Measurements from ENCODE around the gene ABCG5. TPM values are rescaled to one million over a fixed set of nuclear protein-coding genes. Genes with fewer than 3 reads are reported as not detected.

ABCG5 gene
- not detected for total RNA-seq

- Histone ChIP-seq H3K9ac (ENCODE audit: low read depth in 1 of 3, low read length in 3 of 3) (no peak within 1 kb of the TSS), H3K4me1 (ENCODE audit: control insufficient read depth in 3 of 3, insufficient read depth in 3 of 3, low read length in 3 of 3) (no peaks in the 10 kb centered on the region), H3K36me3 (ENCODE audit: control insufficient read depth in 3 of 3, insufficient read depth in 3 of 3, low read length in 3 of 3) (no peaks in the 10 kb centered on the region), H3K27ac (ENCODE audit: low read depth, low read length) (no peak within 1 kb of the TSS), H3K9me3 (ENCODE audit: control insufficient read depth in 3 of 3, low read length in 3 of 3) (no peaks in the 10 kb centered on the region), H3K27me3 (ENCODE audit: control insufficient read depth in 3 of 3, insufficient read depth in 3 of 3, low read length in 3 of 3) (peaks cover 0 to 10% (median 3%) of the 10 kb centered on the region in 3 donors), H3K4me3 (ENCODE audit: low read length in 3 of 3) (no peak within 1 kb of the TSS)
Measured at GRCh38 chr2:43838560-43839267, at the start of gene ABCG5, which contains the start of gene ABCG8. TSS of gene ABCG5 (minus strand) at chr2:43838839. CDS start at chr2:43838679, 160 bp downstream. TSS of gene ABCG8 (plus strand) at chr2:43838971. CDS start at chr2:43839054, 83 bp downstream.

GRCh38 chr2:43887176-43887575 is 48.5 kb upstream of the ABCG5 start:
- H3K4me1 ChIP-seq (ENCODE audit: control insufficient read depth in 3 of 3, insufficient read depth in 3 of 3, low read length in 3 of 3): no peaks in the 10 kb centered on the region
- H3K36me3 ChIP-seq (ENCODE audit: control insufficient read depth in 3 of 3, insufficient read depth in 3 of 3, low read length in 3 of 3): peaks cover 36 to 50% (median 42%) of the 10 kb centered on the region in 3 donors
- H3K4me3 ChIP-seq (ENCODE audit: low read length in 3 of 3): no peak overlapping the region
- no peaks in the 10 kb centered on the region for H3K9me3 ChIP-seq (ENCODE audit: control insufficient read depth in 3 of 3, low read length in 3 of 3)
- no peaks in the 10 kb centered on the region for H3K27me3 ChIP-seq (ENCODE audit: control insufficient read depth in 3 of 3, insufficient read depth in 3 of 3, low read length in 3 of 3)
- no peak overlapping the region for H3K27ac ChIP-seq (ENCODE audit: low read depth, low read length)
- H3K9ac ChIP-seq (ENCODE audit: low read depth in 1 of 3, low read length in 3 of 3): no peak overlapping the region

- no peak overlapping the region for H3K9ac ChIP-seq (ENCODE audit: low read depth in 1 of 3, low read length in 3 of 3)
- H3K4me3 ChIP-seq (ENCODE audit: low read length in 3 of 3): no peak overlapping the region
- no peaks in the 10 kb centered on the region for H3K4me1 ChIP-seq (ENCODE audit: control insufficient read depth in 3 of 3, insufficient read depth in 3 of 3, low read length in 3 of 3)
- peaks cover 24 to 34% (median 28%) of the 10 kb centered on the region in 3 donors for H3K36me3 ChIP-seq (ENCODE audit: control insufficient read depth in 3 of 3, insufficient read depth in 3 of 3, low read length in 3 of 3)
- H3K9me3 ChIP-seq (ENCODE audit: control insufficient read depth in 3 of 3, low read length in 3 of 3): no peaks in the 10 kb centered on the region
- no peaks in the 10 kb centered on the region for H3K27me3 ChIP-seq (ENCODE audit: control insufficient read depth in 3 of 3, insufficient read depth in 3 of 3, low read length in 3 of 3)
- H3K27ac ChIP-seq (ENCODE audit: low read depth, low read length): no peak overlapping the region
Measured at GRCh38 chr2:43885132-43885632, 46.5 kb upstream of the ABCG5 start.

GRCh38 chr2:43884689-43885088 is 46.0 kb upstream of the ABCG5 start:
- H3K36me3 ChIP-seq (ENCODE audit: control insufficient read depth in 3 of 3, insufficient read depth in 3 of 3, low read length in 3 of 3): peaks cover 21 to 29% (median 28%) of the 10 kb centered on the region in 3 donors
- no peak overlapping the region for H3K9ac ChIP-seq (ENCODE audit: low read depth in 1 of 3, low read length in 3 of 3)
- no peak overlapping the region for H3K4me3 ChIP-seq (ENCODE audit: low read length in 3 of 3)
- no peaks in the 10 kb centered on the region for H3K9me3 ChIP-seq (ENCODE audit: control insufficient read depth in 3 of 3, low read length in 3 of 3)
- no peaks in the 10 kb centered on the region for H3K27me3 ChIP-seq (ENCODE audit: control insufficient read depth in 3 of 3, insufficient read depth in 3 of 3, low read length in 3 of 3)
- H3K27ac ChIP-seq (ENCODE audit: low read depth, low read length): no peak overlapping the region
- H3K4me1 ChIP-seq (ENCODE audit: control insufficient read depth in 3 of 3, insufficient read depth in 3 of 3, low read length in 3 of 3): no peaks in the 10 kb centered on the region

- Histone ChIP-seq H3K4me3 (ENCODE audit: low read length in 3 of 3) (no peak overlapping the region), H3K4me1 (ENCODE audit: control insufficient read depth in 3 of 3, insufficient read depth in 3 of 3, low read length in 3 of 3) (peaks cover 0 to 3% (median 0%) of the 10 kb centered on the region in 3 donors), H3K27ac (ENCODE audit: low read depth, low read length) (no peak overlapping the region), H3K27me3 (ENCODE audit: control insufficient read depth in 3 of 3, insufficient read depth in 3 of 3, low read length in 3 of 3) (peaks cover 0 to 5% (median 0%) of the 10 kb centered on the region in 3 donors), H3K9ac (ENCODE audit: low read depth in 1 of 3, low read length in 3 of 3) (no peak overlapping the region), H3K9me3 (ENCODE audit: control insufficient read depth in 3 of 3, low read length in 3 of 3) (no peaks in the 10 kb centered on the region), H3K36me3 (ENCODE audit: control insufficient read depth in 3 of 3, insufficient read depth in 3 of 3, low read length in 3 of 3) (peaks cover 6 to 10% (median 9%) of the 10 kb centered on the region in 3 donors)
Measured at GRCh38 chr2:43882312-43882711, 43.7 kb upstream of the ABCG5 start.

- Histone ChIP-seq H3K27ac (ENCODE audit: low read depth, low read length) (no peak overlapping the region), H3K27me3 (ENCODE audit: control insufficient read depth in 3 of 3, insufficient read depth in 3 of 3, low read length in 3 of 3) (peaks cover 0 to 5% (median 3%) of the 10 kb centered on the region in 3 donors), H3K9ac (ENCODE audit: low read depth in 1 of 3, low read length in 3 of 3) (no peak overlapping the region)
Measured at GRCh38 chr2:43880952-43881351, 42.3 kb upstream of the ABCG5 start.

GRCh38 chr2:43880471-43880870 is 41.8 kb upstream of the ABCG5 start:
- Histone ChIP-seq H3K27ac (ENCODE audit: low read depth, low read length) (no peak overlapping the region), H3K4me3 (ENCODE audit: low read length in 3 of 3) (no peak overlapping the region), H3K27me3 (ENCODE audit: control insufficient read depth in 3 of 3, insufficient read depth in 3 of 3, low read length in 3 of 3) (peaks cover 0 to 6% (median 5%) of the 10 kb centered on the region in 3 donors), H3K9me3 (ENCODE audit: control insufficient read depth in 3 of 3, low read length in 3 of 3) (no peaks in the 10 kb centered on the region), H3K36me3 (ENCODE audit: control insufficient read depth in 3 of 3, insufficient read depth in 3 of 3, low read length in 3 of 3) (peaks cover 0 to 3% (median 2%) of the 10 kb centered on the region in 3 donors), H3K9ac (ENCODE audit: low read depth in 1 of 3, low read length in 3 of 3) (no peak overlapping the region), H3K4me1 (ENCODE audit: control insufficient read depth in 3 of 3, insufficient read depth in 3 of 3, low read length in 3 of 3) (peaks cover 0 to 3% (median 0%) of the 10 kb centered on the region in 3 donors)

More at GRCh38 chr2:43880952-43881351, 42.3 kb upstream of the ABCG5 start:
- peaks cover 0 to 3% (median 0%) of the 10 kb centered on the region in 3 donors for H3K4me1 ChIP-seq (ENCODE audit: control insufficient read depth in 3 of 3, insufficient read depth in 3 of 3, low read length in 3 of 3)
- H3K9me3 ChIP-seq (ENCODE audit: control insufficient read depth in 3 of 3, low read length in 3 of 3): no peaks in the 10 kb centered on the region
- H3K36me3 ChIP-seq (ENCODE audit: control insufficient read depth in 3 of 3, insufficient read depth in 3 of 3, low read length in 3 of 3): peaks cover 0 to 3% (median 2%) of the 10 kb centered on the region in 3 donors
- H3K4me3 ChIP-seq (ENCODE audit: low read length in 3 of 3): no peak overlapping the region

GRCh38 chr2:43879261-43879660 is 40.6 kb upstream of the ABCG5 start:
- no peak overlapping the region for H3K27ac ChIP-seq (ENCODE audit: low read depth, low read length)

GRCh38 chr2:43877782-43878464 is 39.3 kb upstream of the ABCG5 start:
- H3K9me3 ChIP-seq (ENCODE audit: control insufficient read depth in 3 of 3, low read length in 3 of 3): no peaks in the 10 kb centered on the region
- H3K9ac ChIP-seq (ENCODE audit: low read depth in 1 of 3, low read length in 3 of 3): no peak overlapping the region
- no peaks in the 10 kb centered on the region for H3K36me3 ChIP-seq (ENCODE audit: control insufficient read depth in 3 of 3, insufficient read depth in 3 of 3, low read length in 3 of 3)
- H3K27me3 ChIP-seq (ENCODE audit: control insufficient read depth in 3 of 3, insufficient read depth in 3 of 3, low read length in 3 of 3): peaks cover 4 to 7% (median 5%) of the 10 kb centered on the region in 3 donors
- peaks cover 0 to 3% (median 0%) of the 10 kb centered on the region in 3 donors for H3K4me1 ChIP-seq (ENCODE audit: control insufficient read depth in 3 of 3, insufficient read depth in 3 of 3, low read length in 3 of 3)
- H3K27ac ChIP-seq (ENCODE audit: low read depth, low read length): no peak overlapping the region
- no peak overlapping the region for H3K4me3 ChIP-seq (ENCODE audit: low read length in 3 of 3)

More at GRCh38 chr2:43879261-43879660, 40.6 kb upstream of the ABCG5 start:
- peaks cover 0 to 3% (median 0%) of the 10 kb centered on the region in 3 donors for H3K4me1 ChIP-seq (ENCODE audit: control insufficient read depth in 3 of 3, insufficient read depth in 3 of 3, low read length in 3 of 3)
- H3K36me3 ChIP-seq (ENCODE audit: control insufficient read depth in 3 of 3, insufficient read depth in 3 of 3, low read length in 3 of 3): no peaks in the 10 kb centered on the region
- H3K9me3 ChIP-seq (ENCODE audit: control insufficient read depth in 3 of 3, low read length in 3 of 3): no peaks in the 10 kb centered on the region
- peaks cover 0 to 7% (median 5%) of the 10 kb centered on the region in 3 donors for H3K27me3 ChIP-seq (ENCODE audit: control insufficient read depth in 3 of 3, insufficient read depth in 3 of 3, low read length in 3 of 3)
- no peak overlapping the region for H3K4me3 ChIP-seq (ENCODE audit: low read length in 3 of 3)
- no peak overlapping the region for H3K9ac ChIP-seq (ENCODE audit: low read depth in 1 of 3, low read length in 3 of 3)

Measured in skeletal muscle tissue (tissue), 4 donors.